ENCODE data around the gene TMEM250.

Gene TMEM250

GRCh38 chr9:136081826-136082495, 36.7 kb downstream of the TMEM250 start:
- DNase-seq: peak; percentile 66

- DNase-seq: peak; percentile 71
Measured at GRCh38 chr9:136081113-136081825, 37.4 kb downstream of the TMEM250 start.

- no peak for DNase-seq
Measured at GRCh38 chr9:136080716-136081112, 38.0 kb downstream of the TMEM250 start.

- DNase-seq: no peak
Measured at GRCh38 chr9:136079916-136080246, 38.8 kb downstream of the TMEM250 start.

- peak; percentile 96 for DNase-seq
Measured at GRCh38 chr9:136079211-136079915, 39.3 kb downstream of the TMEM250 start.

- DNase-seq: no peak
Measured at GRCh38 chr9:136078498-136079011, 40.1 kb downstream of the TMEM250 start.

GRCh38 chr9:136078024-136078423, 40.7 kb downstream of the TMEM250 start:
- DNase-seq: no peak

GRCh38 chr9:136077491-136077890, 41.2 kb downstream of the TMEM250 start:
- DNase-seq: no peak

GRCh38 chr9:136075881-136076678, 42.6 kb downstream of the TMEM250 start:
- DNase-seq: no peak

GRCh38 chr9:136075134-136075841, 43.4 kb downstream of the TMEM250 start:
- DNase-seq: no peak

GRCh38 chr9:136074706-136075105, 44.0 kb downstream of the TMEM250 start:
- no peak for DNase-seq
